Panc1 (cell line): Measurements from ENCODE around the gene GABRB1. TPM values are rescaled to one million over a fixed set of nuclear protein-coding genes. Genes with fewer than 3 reads are reported as not detected.

Source experiments
- ATAC-seq: fragments of 200-7000 bp; cut with Tn5 transposase; 2 replicates; pipeline ENCODE4 v1.9.1; 2020; ENCODE audit warnings: mild to moderate bottlenecking, moderate library complexity
- BruUV-seq: library from RNA; stranded (reverse); fragments of 400-500 nt; replicated peaks from 2 replicates; lab custom pipeline; 2021; lab: Mats Ljungman, UMichigan
- CTCF ChIA-PET: fragments of 300-600 bp; sonication (Branson Sonifier 250); formaldehyde crosslinking; loops from one replicate; lab custom pipeline; 2022; ENCODE audit warnings: antibody characterized with exemption; lab: Charles Lee
- POLR2A ChIA-PET: fragments of 300-600 bp; sonication (Branson Sonifier 250); formaldehyde crosslinking; loops from one replicate; lab custom pipeline; 2022; ENCODE audit warnings: antibody characterized with exemption; lab: Charles Lee
- DNase-seq: peaks from one replicate; pipeline ENCODE4 v3.0.0-alpha.2; 2010; ENCODE audit warnings: low read depth, low spot score
- H3K27ac ChIP-seq: 2 replicates; pipeline ENCODE4 v1.5.1; 2011; ENCODE audit warnings: mild to moderate bottlenecking, low read length, inconsistent platforms
- H3K27me3 ChIP-seq: fragments of 200-500 bp; sonication (Bioruptor generic); 2 replicates; pipeline ENCODE4 v1.6.0; 2014; ENCODE audit warnings: low read length, inconsistent platforms; ENCODE audit not compliant: control insufficient read depth, insufficient read depth
- H3K36me3 ChIP-seq: fragments of 200-500 bp; sonication (Bioruptor generic); 2 replicates; pipeline ENCODE4 v1.5.1; 2014; ENCODE audit warnings: inconsistent platforms, mild to moderate bottlenecking, low read length, moderate library complexity; ENCODE audit not compliant: control insufficient read depth, insufficient read depth
- H3K4me1 ChIP-seq: 2 replicates; pipeline ENCODE4 v1.5.1; 2011; ENCODE audit warnings: inconsistent platforms, mild to moderate bottlenecking, low read length, moderate library complexity; ENCODE audit not compliant: control insufficient read depth, insufficient read depth
- H3K4me3 ChIP-seq, 2 experiments: 2 replicates each; pipeline ENCODE4 v1.5.1; 2011 to 2012; ENCODE audit warnings: low read depth in 2 of 2, low read length in 2 of 2, mild to moderate bottlenecking in 2 of 2, inconsistent platforms in 1 of 2, moderate library complexity in 1 of 2
- H3K9me3 ChIP-seq: fragments of 200-500 bp; sonication (Bioruptor generic); 2 replicates; pipeline ENCODE4 v1.5.1; 2014; ENCODE audit warnings: low read depth, mild to moderate bottlenecking, inconsistent platforms, low read length, moderate library complexity; ENCODE audit not compliant: control insufficient read depth, insufficient read depth
- POLR2AphosphoS5 ChIP-seq: IDR thresholded peaks from 2 replicates; pipeline ENCODE4 v1.6.1; 2012; ENCODE audit warnings: mild to moderate bottlenecking, low read depth, low read length, moderate library complexity
- SIN3A ChIP-seq: IDR thresholded peaks from 2 replicates; pipeline ENCODE4 v1.6.1; 2012; ENCODE audit warnings: low read depth, mild to moderate bottlenecking, low read length, moderate library complexity, borderline replicate concordance; ENCODE audit not compliant: insufficient read depth
- TCF7L2 ChIP-seq: IDR thresholded peaks from 2 replicates; pipeline ENCODE4 v1.6.1; 2011; ENCODE audit warnings: mild to moderate bottlenecking, low read depth, low read length, inconsistent platforms
- in situ Hi-C: cut with HindIII; loops from 2 replicates; pipeline ENCODE4 v1.10.0; 2016; ENCODE audit warnings: low sequenced_read_pairs, low pct_unique_long_range_greater_than_20kb
- intact Hi-C: fragments of 100-400 bp; cut with micrococcal nuclease; formaldehyde crosslinking; loops from one replicate; pipeline ENCODE4 v1.10.0; 2022; ENCODE audit not compliant: unreplicated experiment
- total RNA-seq: library from RNA; stranded (reverse); gene quantifications from one replicate; pipeline ENCODE4 v1.2.1, GENCODE V29; 2021; ENCODE audit not compliant: unreplicated experiment
- TF ChIP-seq, protein P1 (sequence below): fragments of 450-650 bp; IDR thresholded peaks from 2 replicates; pipeline ENCODE4 v1.5.1; 2017; ENCODE audit warnings: mild to moderate bottlenecking
- TF ChIP-seq, protein P2 (sequence below), 2 experiments: IDR thresholded peaks; 2 replicates each; pipeline ENCODE4 v1.6.1; 2011 to 2012; ENCODE audit warnings: low read depth in 2 of 2, control low read depth in 1 of 2, low read length in 1 of 2, mild to moderate bottlenecking in 1 of 2, moderate library complexity in 1 of 2; ENCODE audit not compliant: insufficient read depth in 1 of 2

The GABRB1 gene
- total RNA-seq, 1 experiment from 2014 or later, result not detected

DNA sequence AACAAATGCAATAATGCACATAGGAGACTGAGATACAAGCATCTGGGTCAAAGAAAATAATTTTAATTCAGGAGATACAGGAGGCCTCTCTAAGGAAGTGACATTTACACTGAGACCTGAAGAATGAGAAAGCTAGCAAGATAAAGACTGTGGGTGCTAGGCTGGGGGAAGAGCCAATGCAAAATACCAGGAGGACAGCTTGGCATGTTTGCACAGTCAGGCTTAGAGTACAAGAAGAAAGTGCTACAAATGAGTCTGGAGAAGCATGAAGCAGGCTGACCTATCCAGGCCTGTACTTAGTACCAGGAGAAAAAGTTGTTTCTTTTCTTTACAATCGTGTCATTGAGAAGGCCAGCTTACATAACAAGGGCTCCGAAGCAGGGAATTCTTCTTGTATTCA is 56.9 kb downstream of the GABRB1 start:
- H3K9me3 ChIP-seq, result no peaks in the 10 kb centered on the region
- H3K4me1 ChIP-seq, result no peaks in the 10 kb centered on the region
- no TSS peak for BruUV-seq
- H3K4me3 ChIP-seq, result no peak overlapping the region
- ChIA-PET CTCF (no interaction called here), POLR2A (no interaction called here)
- H3K36me3 ChIP-seq, result no peaks in the 10 kb centered on the region
- no peaks in the 10 kb centered on the region for H3K27me3 ChIP-seq
- DNase-seq, result no peak
- intact Hi-C loops (no loop called here), in situ Hi-C loops (no loop called here)
- TF ChIP-seq, protein P1, sequence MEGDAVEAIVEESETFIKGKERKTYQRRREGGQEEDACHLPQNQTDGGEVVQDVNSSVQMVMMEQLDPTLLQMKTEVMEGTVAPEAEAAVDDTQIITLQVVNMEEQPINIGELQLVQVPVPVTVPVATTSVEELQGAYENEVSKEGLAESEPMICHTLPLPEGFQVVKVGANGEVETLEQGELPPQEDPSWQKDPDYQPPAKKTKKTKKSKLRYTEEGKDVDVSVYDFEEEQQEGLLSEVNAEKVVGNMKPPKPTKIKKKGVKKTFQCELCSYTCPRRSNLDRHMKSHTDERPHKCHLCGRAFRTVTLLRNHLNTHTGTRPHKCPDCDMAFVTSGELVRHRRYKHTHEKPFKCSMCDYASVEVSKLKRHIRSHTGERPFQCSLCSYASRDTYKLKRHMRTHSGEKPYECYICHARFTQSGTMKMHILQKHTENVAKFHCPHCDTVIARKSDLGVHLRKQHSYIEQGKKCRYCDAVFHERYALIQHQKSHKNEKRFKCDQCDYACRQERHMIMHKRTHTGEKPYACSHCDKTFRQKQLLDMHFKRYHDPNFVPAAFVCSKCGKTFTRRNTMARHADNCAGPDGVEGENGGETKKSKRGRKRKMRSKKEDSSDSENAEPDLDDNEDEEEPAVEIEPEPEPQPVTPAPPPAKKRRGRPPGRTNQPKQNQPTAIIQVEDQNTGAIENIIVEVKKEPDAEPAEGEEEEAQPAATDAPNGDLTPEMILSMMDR, result no peak
- TF ChIP-seq SIN3A (no peak), POLR2AphosphoS5 (no peak), TCF7L2 (no peak)
- TF ChIP-seq, protein P2, sequence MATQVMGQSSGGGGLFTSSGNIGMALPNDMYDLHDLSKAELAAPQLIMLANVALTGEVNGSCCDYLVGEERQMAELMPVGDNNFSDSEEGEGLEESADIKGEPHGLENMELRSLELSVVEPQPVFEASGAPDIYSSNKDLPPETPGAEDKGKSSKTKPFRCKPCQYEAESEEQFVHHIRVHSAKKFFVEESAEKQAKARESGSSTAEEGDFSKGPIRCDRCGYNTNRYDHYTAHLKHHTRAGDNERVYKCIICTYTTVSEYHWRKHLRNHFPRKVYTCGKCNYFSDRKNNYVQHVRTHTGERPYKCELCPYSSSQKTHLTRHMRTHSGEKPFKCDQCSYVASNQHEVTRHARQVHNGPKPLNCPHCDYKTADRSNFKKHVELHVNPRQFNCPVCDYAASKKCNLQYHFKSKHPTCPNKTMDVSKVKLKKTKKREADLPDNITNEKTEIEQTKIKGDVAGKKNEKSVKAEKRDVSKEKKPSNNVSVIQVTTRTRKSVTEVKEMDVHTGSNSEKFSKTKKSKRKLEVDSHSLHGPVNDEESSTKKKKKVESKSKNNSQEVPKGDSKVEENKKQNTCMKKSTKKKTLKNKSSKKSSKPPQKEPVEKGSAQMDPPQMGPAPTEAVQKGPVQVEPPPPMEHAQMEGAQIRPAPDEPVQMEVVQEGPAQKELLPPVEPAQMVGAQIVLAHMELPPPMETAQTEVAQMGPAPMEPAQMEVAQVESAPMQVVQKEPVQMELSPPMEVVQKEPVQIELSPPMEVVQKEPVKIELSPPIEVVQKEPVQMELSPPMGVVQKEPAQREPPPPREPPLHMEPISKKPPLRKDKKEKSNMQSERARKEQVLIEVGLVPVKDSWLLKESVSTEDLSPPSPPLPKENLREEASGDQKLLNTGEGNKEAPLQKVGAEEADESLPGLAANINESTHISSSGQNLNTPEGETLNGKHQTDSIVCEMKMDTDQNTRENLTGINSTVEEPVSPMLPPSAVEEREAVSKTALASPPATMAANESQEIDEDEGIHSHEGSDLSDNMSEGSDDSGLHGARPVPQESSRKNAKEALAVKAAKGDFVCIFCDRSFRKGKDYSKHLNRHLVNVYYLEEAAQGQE (IDR thresholded peaks at IDR 0.05; ENCODE audit: insufficient read depth in 1 of 2, low read depth in 2 of 2, low read length in 1 of 2), result no peak
- ATAC-seq, result no peak
- H3K27ac ChIP-seq, result no peak overlapping the region

DNA sequence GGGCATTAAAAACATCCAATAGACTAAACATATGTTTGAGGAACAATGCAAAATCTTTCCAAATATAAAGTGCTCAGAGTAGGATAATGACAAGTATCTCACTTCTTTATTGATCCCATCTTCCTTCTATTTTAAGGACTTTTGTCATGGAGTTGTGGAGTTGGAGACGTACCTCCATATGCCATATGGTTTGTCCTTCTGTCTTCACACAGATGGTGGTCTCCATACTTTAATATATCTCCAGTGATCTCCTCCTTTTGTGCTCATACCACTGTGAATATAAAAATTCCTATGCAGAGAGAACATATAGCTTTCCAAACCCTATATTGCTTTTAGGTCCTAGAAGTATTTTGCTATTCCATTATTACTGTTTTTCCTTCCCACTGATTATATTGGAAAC is 64.5 kb downstream of the GABRB1 start:
- in situ Hi-C loops (no loop called here), intact Hi-C loops (no loop called here)
- H3K27me3 ChIP-seq, result no peaks in the 10 kb centered on the region
- no peaks in the 10 kb centered on the region for H3K9me3 ChIP-seq
- H3K36me3 ChIP-seq, result no peaks in the 10 kb centered on the region
- DNase-seq (no peak), ATAC-seq (no peak)
- BruUV-seq, result no TSS peak
- no peak overlapping the region for H3K27ac ChIP-seq
- TF ChIP-seq TCF7L2, result no peak
- TF ChIP-seq, protein P1, result no peak
- TF ChIP-seq, protein P2 (IDR thresholded peaks at IDR 0.05; ENCODE audit: insufficient read depth in 1 of 2, low read depth in 2 of 2, low read length in 1 of 2), result no peak
- no peak for TF ChIP-seq SIN3A
- no peak for TF ChIP-seq POLR2AphosphoS5
- CTCF ChIA-PET, result no interaction called here
- no peak overlapping the region for H3K4me3 ChIP-seq
- no peaks in the 10 kb centered on the region for H3K4me1 ChIP-seq
- POLR2A ChIA-PET, result no interaction called here
